ENCODE results near the gene FCRL6. TPM values are rescaled to one million over a fixed set of nuclear protein-coding genes. Genes with fewer than 3 reads are reported as not detected.
A peak's percentile ranks its signal among the peaks of the same experiment; 100 is the strongest.

FCRL6 gene
- polyA plus RNA-seq, 5 donors = 0.25 to 0.61 (median 0.46) TPM

GRCh38 chr1:159832309-159832708 is 30.1 kb downstream of the FCRL6 start:
- no peak for DNase-seq

GRCh38 chr1:159835356-159835755 is 33.2 kb downstream of the FCRL6 start:
- no peak for DNase-seq

GRCh38 chr1:159835862-159836525 is 33.8 kb downstream of the FCRL6 start:
- DNase-seq = no peak

DNA sequence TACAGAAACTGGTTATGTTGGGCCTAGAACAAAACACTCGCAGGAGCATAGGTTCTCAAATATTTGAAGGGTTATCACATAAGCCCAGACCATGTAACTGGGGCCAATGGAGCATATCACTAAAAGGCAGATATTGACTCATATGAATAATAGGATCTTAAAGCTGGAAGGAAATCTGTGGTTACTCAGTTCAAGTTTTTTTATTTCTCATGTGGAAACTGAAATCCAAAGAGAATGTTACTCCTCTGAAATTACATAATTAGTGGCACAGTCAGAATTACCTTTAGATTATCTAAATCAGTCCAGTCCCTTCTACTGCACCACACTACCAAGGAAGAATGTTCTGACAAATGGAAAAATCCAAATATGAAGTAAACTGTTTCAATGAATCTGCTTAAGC is 36.6 kb downstream of the FCRL6 start:
- no peak for DNase-seq

DNA sequence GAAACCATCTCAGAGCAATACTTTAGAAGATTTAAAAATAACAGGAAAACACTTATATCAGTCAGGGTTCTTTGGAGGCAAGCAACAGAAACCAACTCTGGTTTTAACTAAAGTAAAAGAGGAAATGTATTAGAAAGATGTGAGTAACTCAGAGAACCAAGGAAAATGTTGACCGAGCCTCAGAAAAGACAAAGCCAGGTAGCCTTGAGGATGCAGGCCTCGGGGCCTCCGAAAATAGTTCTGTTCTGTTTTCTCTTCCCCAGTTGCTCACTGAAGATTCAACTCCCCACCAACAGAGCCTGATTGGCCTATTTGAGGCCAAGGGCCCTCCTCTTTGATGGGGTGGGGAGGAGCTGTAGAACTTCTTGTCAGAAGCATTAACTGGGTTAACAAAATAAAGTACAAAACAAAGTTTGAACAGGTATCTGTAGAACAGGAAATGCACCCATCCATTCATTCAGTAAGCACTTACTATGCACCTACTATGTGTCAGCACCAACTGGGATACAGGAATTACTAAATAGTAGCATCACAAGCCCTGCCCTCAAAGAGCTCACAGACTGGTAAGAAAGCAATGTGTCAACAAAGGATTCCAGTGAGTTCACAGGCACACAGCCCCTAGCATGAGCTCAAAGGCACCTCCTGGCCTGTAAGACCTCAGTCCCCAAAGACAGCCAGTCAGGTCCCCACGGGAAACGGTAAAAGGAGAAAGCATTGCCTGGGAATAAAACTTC is 37.1 kb downstream of the FCRL6 start:
- no peak for DNase-seq

DNA sequence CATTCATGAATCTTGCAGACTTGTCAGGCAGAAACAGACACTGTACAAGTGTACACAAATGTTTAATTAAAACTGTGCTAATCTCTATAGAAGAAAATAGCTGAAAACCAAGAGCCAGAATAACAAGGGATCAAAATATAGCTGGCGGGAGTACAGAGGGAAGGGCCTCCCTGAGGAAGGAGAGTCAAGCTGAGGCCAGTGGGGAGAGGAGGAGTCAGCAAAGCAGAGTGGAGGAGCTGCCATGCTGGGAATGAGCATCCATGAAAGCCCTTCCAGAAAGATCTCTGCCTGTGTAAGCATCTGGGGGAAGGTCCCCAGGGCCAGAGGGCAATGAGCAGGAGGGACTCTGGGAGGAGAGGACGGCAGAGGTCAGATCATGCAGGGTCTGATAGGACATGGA is 39.6 kb downstream of the FCRL6 start:
- DNase-seq = no peak

DNA sequence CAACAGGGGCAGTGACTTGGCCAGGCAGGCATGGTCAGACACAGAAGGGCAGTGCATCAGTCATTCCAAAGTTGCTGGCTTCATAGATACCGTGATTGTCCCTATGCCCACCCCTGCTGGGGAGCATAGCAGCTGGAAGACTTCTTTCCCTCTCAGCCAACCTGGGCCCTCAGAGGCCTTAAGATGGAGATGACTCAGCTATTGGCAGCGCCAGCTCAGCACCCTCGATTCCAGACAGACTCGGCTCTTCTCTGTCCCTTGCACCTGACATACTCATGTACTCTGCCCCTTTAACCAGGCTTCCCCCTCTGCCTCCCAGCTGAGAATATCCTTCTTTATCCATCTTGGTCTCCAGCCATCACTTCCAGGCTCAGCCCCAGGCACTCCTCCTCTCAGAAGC is 41.3 kb downstream of the FCRL6 start:
- DNase-seq = no peak

- DNase-seq = no peak
Observed at GRCh38 chr1:159845751-159846629, 43.8 kb downstream of the FCRL6 start.

DNA sequence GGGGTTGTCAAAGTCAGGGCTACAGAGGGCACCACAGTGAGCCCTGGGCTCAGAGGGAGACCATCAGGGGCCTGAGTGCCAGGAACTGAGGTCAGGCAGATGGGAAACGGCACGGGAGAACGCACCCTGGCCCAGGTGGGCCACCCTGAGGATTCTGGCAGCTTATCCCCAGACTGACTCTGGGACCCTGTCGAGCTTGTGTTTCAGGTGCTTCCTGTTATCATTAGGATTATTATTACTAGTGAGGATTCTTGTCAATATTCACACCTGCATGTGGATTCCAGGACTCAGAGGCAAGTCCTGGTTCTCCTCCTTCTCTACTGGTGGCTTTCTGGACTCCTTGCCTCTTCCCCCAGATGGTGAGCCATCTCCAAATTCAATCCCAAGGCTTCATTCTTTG is 45.1 kb downstream of the FCRL6 start:
- no peak for DNase-seq

DNA sequence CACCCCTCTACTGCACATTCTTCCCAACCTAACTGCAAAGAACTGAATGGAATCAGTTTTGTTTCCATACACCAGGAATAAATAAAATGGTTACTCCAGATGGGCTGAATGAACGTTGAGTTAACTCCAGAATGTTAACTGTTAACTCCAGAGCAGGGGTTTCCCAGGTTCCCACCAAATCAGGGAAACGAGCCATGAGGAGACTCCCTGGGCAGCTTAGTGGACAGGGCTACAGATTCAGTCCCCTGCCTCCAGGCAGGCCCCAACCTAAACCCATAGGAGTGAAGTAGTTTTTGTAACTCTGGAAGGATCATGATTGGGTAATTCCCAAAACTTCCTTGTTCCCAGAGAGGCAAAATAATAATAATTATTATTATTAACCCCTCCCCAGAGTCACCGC is 46.2 kb downstream of the FCRL6 start:
- no peak for DNase-seq

DNA sequence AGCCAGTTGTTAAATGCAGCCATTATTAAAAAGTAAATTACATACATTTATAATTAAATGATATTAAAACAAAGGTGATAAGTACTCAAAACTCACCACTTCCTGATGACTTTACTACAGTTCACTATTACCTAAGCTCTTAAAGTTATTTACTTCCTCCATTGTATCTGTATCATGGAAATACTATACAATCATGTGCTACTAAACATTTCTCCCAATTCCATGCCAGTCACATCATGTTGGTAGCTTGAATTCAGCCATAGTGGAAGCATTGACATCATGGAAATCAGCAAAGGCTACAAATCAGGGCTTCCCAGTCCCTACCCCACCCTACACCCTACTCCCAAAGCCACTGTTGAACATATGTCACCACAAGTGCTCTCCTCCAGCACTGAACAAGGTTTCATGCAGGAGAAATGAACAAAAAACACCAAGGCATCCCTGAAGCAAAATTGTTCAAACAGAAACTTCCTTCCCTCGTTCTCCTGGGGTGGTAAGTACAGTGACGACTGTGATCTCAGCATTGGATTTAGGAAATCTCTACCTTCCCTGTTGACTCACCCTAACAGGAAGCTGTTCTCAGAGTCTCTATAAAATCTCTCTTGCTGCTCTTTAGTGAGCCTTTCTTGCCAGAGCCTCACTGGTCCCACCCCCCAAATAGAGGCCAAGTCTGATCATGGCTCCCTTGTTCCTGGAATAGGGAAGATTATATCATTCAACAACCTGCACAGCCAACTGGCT is 47.6 kb downstream of the FCRL6 start:
- no peak for DNase-seq

DNA sequence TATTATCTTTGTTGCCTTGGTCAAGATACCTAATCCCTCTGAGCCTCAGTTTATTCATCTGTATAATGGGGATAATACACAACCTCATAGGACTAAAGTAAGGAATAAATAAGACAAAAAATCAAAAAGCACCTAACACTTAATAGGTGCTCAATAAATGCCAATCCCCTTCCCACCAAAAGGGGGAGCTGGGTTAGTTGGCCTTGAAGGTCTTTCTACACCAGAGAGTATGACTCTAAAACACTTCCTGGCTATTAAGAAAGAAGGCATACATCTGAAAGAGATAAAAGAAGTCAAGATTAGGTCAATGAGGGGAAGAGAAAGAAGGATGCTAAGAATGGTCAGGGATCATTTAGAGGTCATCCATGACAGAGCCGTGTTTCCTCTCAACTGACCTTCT is 49.2 kb downstream of the FCRL6 start:
- DNase-seq = no peak

- DNase-seq = no peak
Observed at GRCh38 chr1:159853417-159854115, 51.4 kb downstream of the FCRL6 start.

DNA sequence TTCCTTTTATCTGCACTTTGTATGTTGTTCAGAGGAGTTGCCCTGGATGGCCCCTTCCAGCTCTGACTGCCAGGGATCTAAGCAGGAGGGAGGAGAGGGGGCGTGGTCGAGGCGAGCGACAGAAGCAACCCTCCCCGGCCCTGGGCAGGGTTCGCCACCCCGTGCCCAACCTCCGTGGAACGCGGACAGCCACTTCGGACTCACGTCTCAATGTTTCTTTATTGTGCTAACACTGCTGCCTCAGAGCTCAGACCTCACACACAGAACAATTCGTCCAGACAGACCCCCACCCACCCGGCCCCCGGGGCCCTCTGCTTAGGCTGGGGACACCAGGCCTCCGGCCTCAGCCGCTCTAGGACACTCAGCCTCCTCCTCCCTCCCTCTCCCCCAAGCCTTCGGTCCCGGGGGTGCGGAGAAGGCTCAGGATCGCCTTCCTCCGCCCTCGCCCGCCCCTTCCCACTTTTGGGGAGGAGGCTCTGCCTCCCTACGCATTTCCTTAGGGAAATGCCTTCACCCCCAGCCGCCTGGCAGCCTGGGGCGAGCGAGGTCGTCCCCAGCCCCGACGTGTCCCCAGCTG is 52.0 kb downstream of the FCRL6 start:
- DNase-seq = peak; percentile 50 to 57

DNA sequence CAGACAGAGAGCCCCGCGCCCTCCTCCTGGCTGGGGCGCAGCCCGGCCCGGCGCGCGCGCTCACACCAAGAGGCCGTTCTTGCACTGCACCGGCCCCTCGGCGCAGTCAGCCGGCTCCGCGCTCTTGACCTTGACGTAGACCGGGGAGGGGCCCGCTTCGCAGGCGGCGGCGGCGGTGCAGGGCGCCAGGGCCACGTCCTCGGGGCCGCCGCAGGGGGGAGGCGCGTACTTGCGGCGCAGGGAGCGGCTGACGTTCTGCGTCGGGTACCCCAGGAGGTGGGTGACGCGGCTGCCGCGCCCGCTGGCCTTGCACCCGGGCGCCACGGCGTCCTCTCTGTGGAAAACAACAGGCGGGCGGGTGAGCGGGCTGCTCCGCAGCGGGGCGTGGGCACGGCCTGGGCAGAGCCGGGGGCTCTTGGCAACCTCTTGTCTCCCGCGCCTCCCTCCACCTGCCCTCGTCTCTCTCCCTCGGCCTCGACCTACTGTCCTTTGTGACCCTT is 52.6 kb downstream of the FCRL6 start:
- peak; percentile 80 to 83 for DNase-seq

GRCh38 chr1:159855709-159856108 is 53.5 kb downstream of the FCRL6 start:
- DNase-seq = no peak

GRCh38 chr1:159856576-159856975 is 54.4 kb downstream of the FCRL6 start:
- DNase-seq = no peak

DNA sequence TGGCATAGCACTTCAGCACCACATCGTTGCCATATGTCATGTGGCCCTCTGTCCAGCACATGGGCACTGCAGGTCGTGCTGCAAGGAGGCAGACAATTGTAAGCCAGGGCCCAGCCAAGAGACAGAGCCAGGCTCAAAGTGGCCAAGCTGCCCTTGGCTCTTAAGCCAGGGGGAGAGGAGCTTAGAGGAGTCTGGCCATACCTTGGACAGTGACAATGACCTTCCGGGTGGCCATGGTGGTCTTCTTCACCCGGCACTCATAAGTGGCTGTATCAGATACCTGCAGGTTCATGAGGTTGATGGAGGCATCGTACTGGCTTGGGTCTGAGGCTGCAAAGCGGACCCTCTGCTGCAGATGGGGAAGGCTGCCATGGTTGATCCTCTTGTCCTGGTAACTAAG is 55.7 kb downstream of the FCRL6 start:
- DNase-seq = no peak

DNA sequence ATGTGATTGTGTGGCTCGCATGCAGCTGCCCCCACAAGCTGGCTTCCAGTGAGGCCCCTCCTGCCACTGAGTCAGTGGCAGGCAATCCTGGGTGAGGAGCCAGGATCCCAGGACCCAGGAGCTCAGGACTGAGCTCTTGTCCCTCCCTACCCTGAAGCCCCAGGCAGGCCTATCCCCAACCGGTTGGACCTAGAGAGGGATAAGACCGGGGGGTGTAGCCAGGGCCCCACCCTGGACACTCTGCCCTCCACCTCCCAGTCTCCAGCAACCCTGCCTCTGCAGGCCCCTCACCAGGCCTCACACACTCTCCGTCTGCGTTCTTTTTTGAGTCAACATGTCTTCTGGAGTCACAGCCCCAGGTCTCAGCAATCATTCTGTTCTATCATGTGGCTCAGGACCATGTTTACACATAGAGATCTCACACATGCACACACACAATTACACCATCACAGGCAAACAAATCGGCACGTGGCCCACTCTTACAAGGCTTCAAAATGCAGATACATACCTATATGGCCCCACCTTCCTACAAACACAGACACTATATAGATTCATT is 57.7 kb downstream of the FCRL6 start:
- no peak for DNase-seq

- no peak for DNase-seq
Observed at GRCh38 chr1:159860456-159860855, 58.3 kb downstream of the FCRL6 start.

Data from right lung (tissue), 5 donors.